Stimulated activated naive CD8-positive, alpha-beta T cell treated with anti-CD3 and anti-CD28 coated beads, Interleukin-15, Interleukin-2, amounts not matched to agents 100 ng/mL and 50 ng/mL, for 24 hours (primary cell): ENCODE data around the gene GLB1L2.
"Not testable (repeated sequence)": the region's sequence is repeated elsewhere in the genome, so short reads cannot be mapped to it uniquely, and the experiment has no call there.

ENCODE experiments used
- H3K27ac Mint-ChIP-seq: one replicate; pipeline ENCODE4 v1.8.0; 2021; ENCODE audit warnings: mild to moderate bottlenecking, mixed read lengths
- H3K27me3 Mint-ChIP-seq: one replicate; pipeline ENCODE4 v1.8.0; 2021; ENCODE audit warnings: mixed read lengths
- H3K36me3 Mint-ChIP-seq: one replicate; pipeline ENCODE4 v1.8.0; 2021; ENCODE audit warnings: low read depth, mixed read lengths
- H3K4me1 Mint-ChIP-seq: one replicate; pipeline ENCODE4 v1.8.0; 2021; ENCODE audit warnings: low read depth, mixed read lengths
- H3K4me3 Mint-ChIP-seq: one replicate; pipeline ENCODE4 v1.8.0; 2021; ENCODE audit warnings: mild to moderate bottlenecking, mixed read lengths
- H3K9me3 Mint-ChIP-seq: one replicate; pipeline ENCODE4 v1.8.0; 2021; ENCODE audit warnings: mixed read lengths

Gene GLB1L2

GRCh38 chr11:134338654-134339053 lies 6.9 kb downstream of the GLB1L2 start:
- no peak overlapping the region for H3K27ac Mint-ChIP-seq
- H3K4me1 Mint-ChIP-seq: no peaks in the 10 kb centered on the region
- H3K36me3 Mint-ChIP-seq: no peaks in the 10 kb centered on the region
- H3K27me3 Mint-ChIP-seq: peaks cover 13% of the 10 kb centered on the region
- no peak overlapping the region for H3K4me3 Mint-ChIP-seq
- no peaks in the 10 kb centered on the region for H3K9me3 Mint-ChIP-seq

- Mint-ChIP-seq H3K27me3 (peaks cover 4% of the 10 kb centered on the region), H3K36me3 (no peaks in the 10 kb centered on the region), H3K4me3 (no peak overlapping the region), H3K27ac (no peak overlapping the region), H3K9me3 (no peaks in the 10 kb centered on the region), H3K4me1 (no peaks in the 10 kb centered on the region)
Measured at GRCh38 chr11:134339756-134340155, 8.0 kb downstream of the GLB1L2 start.

- Mint-ChIP-seq H3K36me3 (no peaks in the 10 kb centered on the region), H3K27ac (no peak overlapping the region), H3K4me1 (no peaks in the 10 kb centered on the region), H3K9me3 (no peaks in the 10 kb centered on the region), H3K27me3 (no peaks in the 10 kb centered on the region), H3K4me3 (no peak overlapping the region)
Measured at GRCh38 chr11:134340354-134340964, 8.7 kb downstream of the GLB1L2 start.

GRCh38 chr11:134341805-134342571 lies 10.2 kb downstream of the GLB1L2 start:
- Mint-ChIP-seq H3K9me3 (no peaks in the 10 kb centered on the region), H3K4me3 (no peak overlapping the region), H3K36me3 (no peaks in the 10 kb centered on the region), H3K27ac (no peak overlapping the region), H3K27me3 (no peaks in the 10 kb centered on the region), H3K4me1 (no peaks in the 10 kb centered on the region)

- H3K4me1 Mint-ChIP-seq: no peaks in the 10 kb centered on the region
- no peaks in the 10 kb centered on the region for H3K9me3 Mint-ChIP-seq
- H3K36me3 Mint-ChIP-seq: no peaks in the 10 kb centered on the region
- H3K27ac Mint-ChIP-seq: no peak overlapping the region
- no peak overlapping the region for H3K4me3 Mint-ChIP-seq
- no peaks in the 10 kb centered on the region for H3K27me3 Mint-ChIP-seq
Measured at GRCh38 chr11:134342572-134343340, 11.0 kb downstream of the GLB1L2 start.

- Mint-ChIP-seq H3K9me3 (no peaks in the 10 kb centered on the region), H3K27ac (no peak overlapping the region), H3K36me3 (no peaks in the 10 kb centered on the region), H3K4me3 (no peak overlapping the region), H3K27me3 (no peaks in the 10 kb centered on the region), H3K4me1 (no peaks in the 10 kb centered on the region)
Measured at GRCh38 chr11:134343646-134344045, 11.9 kb downstream of the GLB1L2 start.

GRCh38 chr11:134344497-134345236 lies 12.9 kb downstream of the GLB1L2 start:
- H3K4me1 Mint-ChIP-seq, H3K36me3 Mint-ChIP-seq, H3K4me3 Mint-ChIP-seq, H3K27ac Mint-ChIP-seq, H3K27me3 Mint-ChIP-seq, H3K9me3 Mint-ChIP-seq: not testable (repeated sequence)

GRCh38 chr11:134345237-134345550 lies 13.4 kb downstream of the GLB1L2 start:
- Mint-ChIP-seq H3K4me3 (no peak overlapping the region), H3K4me1 (peaks cover 8% of the 10 kb centered on the region), H3K27ac (no peak overlapping the region), H3K36me3 (no peaks in the 10 kb centered on the region), H3K27me3 (no peaks in the 10 kb centered on the region), H3K9me3 (no peaks in the 10 kb centered on the region)

- H3K36me3 Mint-ChIP-seq: no peaks in the 10 kb centered on the region
- peaks cover 8% of the 10 kb centered on the region for H3K4me1 Mint-ChIP-seq
- H3K27ac Mint-ChIP-seq: no peak overlapping the region
- H3K27me3 Mint-ChIP-seq: no peaks in the 10 kb centered on the region
- H3K9me3 Mint-ChIP-seq: no peaks in the 10 kb centered on the region
- H3K4me3 Mint-ChIP-seq: no peak overlapping the region
Measured at GRCh38 chr11:134346101-134346975, 14.6 kb downstream of the GLB1L2 start.

- no peak overlapping the region for H3K27ac Mint-ChIP-seq
- no peaks in the 10 kb centered on the region for H3K36me3 Mint-ChIP-seq
- H3K27me3 Mint-ChIP-seq: no peaks in the 10 kb centered on the region
- no peak overlapping the region for H3K4me3 Mint-ChIP-seq
- H3K4me1 Mint-ChIP-seq: peaks cover 8% of the 10 kb centered on the region
- no peaks in the 10 kb centered on the region for H3K9me3 Mint-ChIP-seq
Measured at GRCh38 chr11:134346976-134347350, 15.2 kb downstream of the GLB1L2 start.

- no peaks in the 10 kb centered on the region for H3K9me3 Mint-ChIP-seq
- peaks cover 8% of the 10 kb centered on the region for H3K4me1 Mint-ChIP-seq
- H3K27me3 Mint-ChIP-seq: no peaks in the 10 kb centered on the region
- no peak overlapping the region for H3K27ac Mint-ChIP-seq
- no peak overlapping the region for H3K4me3 Mint-ChIP-seq
- H3K36me3 Mint-ChIP-seq: no peaks in the 10 kb centered on the region
Measured at GRCh38 chr11:134347441-134347840, 15.7 kb downstream of the GLB1L2 start.

GRCh38 chr11:134349109-134349801 lies 17.5 kb downstream of the GLB1L2 start:
- Mint-ChIP-seq H3K27ac (no peak overlapping the region), H3K27me3 (no peaks in the 10 kb centered on the region), H3K36me3 (no peaks in the 10 kb centered on the region), H3K4me3 (no peak overlapping the region), H3K4me1 (peaks cover 8% of the 10 kb centered on the region), H3K9me3 (no peaks in the 10 kb centered on the region)

- Mint-ChIP-seq H3K36me3 (no peaks in the 10 kb centered on the region), H3K27me3 (no peaks in the 10 kb centered on the region), H3K9me3 (no peaks in the 10 kb centered on the region), H3K4me1 (peaks cover 8% of the 10 kb centered on the region), H3K27ac (no peak overlapping the region), H3K4me3 (no peak overlapping the region)
Measured at GRCh38 chr11:134349802-134350355, 18.1 kb downstream of the GLB1L2 start.
